ENCODE results near the gene HRAS. TPM values are rescaled to one million over a fixed set of nuclear protein-coding genes. Genes with fewer than 3 reads are reported as not detected.

HRAS gene
- total and polyA plus RNA-seq, 2 of the 13 experiments (the other 11 are each of a cell fraction or from before 2014, with no cell fraction given) = 32.9 to 50.0 TPM

- TF ChIP-seq, protein P1, sequence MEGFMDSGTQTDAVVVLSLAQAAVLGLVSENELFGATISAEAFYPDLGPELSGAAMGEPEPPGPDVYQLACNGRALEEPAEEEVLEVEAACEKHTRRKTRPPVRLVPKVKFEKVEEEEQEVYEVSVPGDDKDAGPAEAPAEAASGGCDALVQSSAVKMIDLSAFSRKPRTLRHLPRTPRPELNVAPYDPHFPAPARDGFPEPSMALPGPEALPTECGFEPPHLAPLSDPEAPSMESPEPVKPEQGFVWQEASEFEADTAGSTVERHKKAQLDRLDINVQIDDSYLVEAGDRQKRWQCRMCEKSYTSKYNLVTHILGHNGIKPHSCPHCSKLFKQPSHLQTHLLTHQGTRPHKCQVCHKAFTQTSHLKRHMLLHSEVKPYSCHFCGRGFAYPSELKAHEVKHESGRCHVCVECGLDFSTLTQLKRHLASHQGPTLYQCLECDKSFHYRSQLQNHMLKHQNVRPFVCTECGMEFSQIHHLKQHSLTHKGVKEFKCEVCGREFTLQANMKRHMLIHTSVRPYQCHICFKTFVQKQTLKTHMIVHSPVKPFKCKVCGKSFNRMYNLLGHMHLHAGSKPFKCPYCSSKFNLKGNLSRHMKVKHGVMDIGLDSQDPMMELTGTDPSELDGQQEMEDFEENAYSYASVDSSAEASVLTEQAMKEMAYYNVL (CRISPR knock-in tag; IDR thresholded peaks at IDR 0.05; ENCODE audit: borderline replicate concordance) = no peak
- TF ChIP-seq CREM (IDR thresholded peaks at IDR 0.05) (no peak), CREM (CRISPR knock-in tag; IDR thresholded peaks at IDR 0.05) (no peak), SAP130 (CRISPR knock-in tag; IDR thresholded peaks at IDR 0.05; ENCODE audit: low read depth) (peak; percentile 32; the same call in 1 of the 2 replicates), SKI (IDR thresholded peaks at IDR 0.05; ENCODE audit: partially characterized antibody) (no peak), ZFP82 (CRISPR knock-in tag; IDR thresholded peaks at IDR 0.05; ENCODE audit: borderline replicate concordance) (no peak), NCOA1 (CRISPR knock-in tag; IDR thresholded peaks at IDR 0.05) (no peak), ATM (IDR thresholded peaks at IDR 0.05; ENCODE audit: borderline replicate concordance) (no peak), ZKSCAN1 (IDR thresholded peaks at IDR 0.05; ENCODE audit: low read length) (no peak), SRSF4 (IDR thresholded peaks at IDR 0.05; ENCODE audit: low read depth, low read length, poor library complexity, severe bottlenecking) (no peak), NONO (IDR thresholded peaks at IDR 0.05) (no peak), NONO (CRISPR knock-in tag; conservative IDR thresholded peaks at IDR 0.05) (no peak), ZNF773 (CRISPR knock-in tag; IDR thresholded peaks at IDR 0.05; ENCODE audit: borderline replicate concordance) (no peak), ZNF138 (CRISPR knock-in tag; IDR thresholded peaks at IDR 0.05; ENCODE audit: low read depth) (no peak), HDAC2 (CRISPR knock-in tag; IDR thresholded peaks at IDR 0.05) (no peak), ZNF747 (CRISPR knock-in tag; IDR thresholded peaks at IDR 0.05; ENCODE audit: borderline replicate concordance) (no peak), ETS1 (CRISPR knock-in tag; IDR thresholded peaks at IDR 0.05) (no peak)
- TF ChIP-seq, protein P2, sequence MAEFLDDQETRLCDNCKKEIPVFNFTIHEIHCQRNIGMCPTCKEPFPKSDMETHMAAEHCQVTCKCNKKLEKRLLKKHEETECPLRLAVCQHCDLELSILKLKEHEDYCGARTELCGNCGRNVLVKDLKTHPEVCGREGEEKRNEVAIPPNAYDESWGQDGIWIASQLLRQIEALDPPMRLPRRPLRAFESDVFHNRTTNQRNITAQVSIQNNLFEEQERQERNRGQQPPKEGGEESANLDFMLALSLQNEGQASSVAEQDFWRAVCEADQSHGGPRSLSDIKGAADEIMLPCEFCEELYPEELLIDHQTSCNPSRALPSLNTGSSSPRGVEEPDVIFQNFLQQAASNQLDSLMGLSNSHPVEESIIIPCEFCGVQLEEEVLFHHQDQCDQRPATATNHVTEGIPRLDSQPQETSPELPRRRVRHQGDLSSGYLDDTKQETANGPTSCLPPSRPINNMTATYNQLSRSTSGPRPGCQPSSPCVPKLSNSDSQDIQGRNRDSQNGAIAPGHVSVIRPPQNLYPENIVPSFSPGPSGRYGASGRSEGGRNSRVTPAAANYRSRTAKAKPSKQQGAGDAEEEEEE (CRISPR knock-in tag; IDR thresholded peaks at IDR 0.05; ENCODE audit: borderline replicate concordance) = no peak
- TF ChIP-seq, protein P3, sequence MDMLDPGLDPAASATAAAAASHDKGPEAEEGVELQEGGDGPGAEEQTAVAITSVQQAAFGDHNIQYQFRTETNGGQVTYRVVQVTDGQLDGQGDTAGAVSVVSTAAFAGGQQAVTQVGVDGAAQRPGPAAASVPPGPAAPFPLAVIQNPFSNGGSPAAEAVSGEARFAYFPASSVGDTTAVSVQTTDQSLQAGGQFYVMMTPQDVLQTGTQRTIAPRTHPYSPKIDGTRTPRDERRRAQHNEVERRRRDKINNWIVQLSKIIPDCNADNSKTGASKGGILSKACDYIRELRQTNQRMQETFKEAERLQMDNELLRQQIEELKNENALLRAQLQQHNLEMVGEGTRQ (IDR thresholded peaks at IDR 0.05; ENCODE audit: low read depth, low read length) = no peak
- TF ChIP-seq, protein P3 (CRISPR knock-in tag; IDR thresholded peaks at IDR 0.05; ENCODE audit: borderline replicate concordance) = 0 out of 2 replicates have a peak, but pooled peaks have one; percentile 27
- TF ChIP-seq, protein P4, sequence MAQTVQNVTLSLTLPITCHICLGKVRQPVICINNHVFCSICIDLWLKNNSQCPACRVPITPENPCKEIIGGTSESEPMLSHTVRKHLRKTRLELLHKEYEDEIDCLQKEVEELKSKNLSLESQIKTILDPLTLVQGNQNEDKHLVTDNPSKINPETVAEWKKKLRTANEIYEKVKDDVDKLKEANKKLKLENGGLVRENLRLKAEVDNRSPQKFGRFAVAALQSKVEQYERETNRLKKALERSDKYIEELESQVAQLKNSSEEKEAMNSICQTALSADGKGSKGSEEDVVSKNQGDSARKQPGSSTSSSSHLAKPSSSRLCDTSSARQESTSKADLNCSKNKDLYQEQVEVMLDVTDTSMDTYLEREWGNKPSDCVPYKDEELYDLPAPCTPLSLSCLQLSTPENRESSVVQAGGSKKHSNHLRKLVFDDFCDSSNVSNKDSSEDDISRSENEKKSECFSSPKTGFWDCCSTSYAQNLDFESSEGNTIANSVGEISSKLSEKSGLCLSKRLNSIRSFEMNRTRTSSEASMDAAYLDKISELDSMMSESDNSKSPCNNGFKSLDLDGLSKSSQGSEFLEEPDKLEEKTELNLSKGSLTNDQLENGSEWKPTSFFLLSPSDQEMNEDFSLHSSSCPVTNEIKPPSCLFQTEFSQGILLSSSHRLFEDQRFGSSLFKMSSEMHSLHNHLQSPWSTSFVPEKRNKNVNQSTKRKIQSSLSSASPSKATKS (CRISPR knock-in tag; IDR thresholded peaks at IDR 0.05) = no peak
Observed at GRCh38 chr11:538431-539051, 3.2 kb upstream of the HRAS start (continued).
